GM10248 (cell line): ENCODE measurements around the gene CCL26.
"Not testable (repeated sequence)": the region's sequence is repeated elsewhere in the genome, so short reads cannot be mapped to it uniquely, and the experiment has no call there.

Source experiments
- CTCF ChIA-PET: fragments of 300-600 bp; sonication (Branson Sonifier 250); formaldehyde crosslinking; extraction: SDS; loops from one replicate; lab custom pipeline; 2021; ENCODE audit warnings: antibody characterized with exemption; lab: Yijun Ruan, JAX
- POLR2A ChIA-PET: fragments of 350-650 bp; sonication (Branson Sonifier 250); formaldehyde crosslinking; extraction: SDS; loops from one replicate; lab custom pipeline; 2020; ENCODE audit warnings: antibody characterized with exemption; lab: Yijun Ruan, JAX
- DNase-seq: peaks from one replicate; pipeline ENCODE4 v3.0.0; 2012; ENCODE audit errors: extremely low spot score
- CTCF ChIP-seq: IDR thresholded peaks from 2 replicates; pipeline ENCODE4 v1.5.1; 2012; ENCODE audit warnings: mild to moderate bottlenecking, low read depth; ENCODE audit errors: extremely low read depth, missing control alignments, control extremely low read depth

The CCL26 gene

DNA sequence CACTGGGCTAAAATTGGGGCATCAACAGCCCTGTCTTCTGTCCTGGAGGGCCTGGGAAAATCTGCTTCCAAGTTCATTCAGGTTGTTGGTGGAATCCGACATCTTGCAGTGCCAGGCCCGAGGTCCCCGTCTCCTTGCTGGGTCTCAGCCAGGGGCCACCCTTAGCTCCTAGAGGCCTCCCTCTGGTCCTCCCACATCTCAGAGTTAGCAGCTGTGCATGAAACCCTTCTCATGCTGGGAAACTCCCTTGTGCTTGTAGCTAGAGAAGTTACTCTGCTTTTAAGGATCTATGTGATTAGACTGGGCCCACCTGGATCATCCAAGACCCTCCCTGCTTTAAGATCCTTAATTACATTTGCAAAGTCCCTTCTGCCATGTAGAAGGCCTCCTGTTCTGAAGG, 48.6 kb downstream of the CCL26 start:
- ChIA-PET POLR2A (no interaction called here), CTCF (no interaction called here)

GRCh38 chr7:75722373-75722772, 49.6 kb downstream of the CCL26 start:
- CTCF ChIA-PET: no interaction called here
- POLR2A ChIA-PET: no interaction called here
- TF ChIP-seq CTCF: no peak
- no peak for DNase-seq

More for the DNA sequence above, 48.6 kb downstream of the CCL26 start:
- no peak for TF ChIP-seq CTCF
- DNase-seq: peak; percentile 38

GRCh38 chr7:75721922-75722321, 50.1 kb downstream of the CCL26 start:
- CTCF ChIA-PET, POLR2A ChIA-PET, DNase-seq: not testable (repeated sequence)

GRCh38 chr7:75721426-75721825, 50.6 kb downstream of the CCL26 start:
- ChIA-PET POLR2A (no interaction called here), CTCF (no interaction called here)
- no peak for DNase-seq
- no peak for TF ChIP-seq CTCF

DNA sequence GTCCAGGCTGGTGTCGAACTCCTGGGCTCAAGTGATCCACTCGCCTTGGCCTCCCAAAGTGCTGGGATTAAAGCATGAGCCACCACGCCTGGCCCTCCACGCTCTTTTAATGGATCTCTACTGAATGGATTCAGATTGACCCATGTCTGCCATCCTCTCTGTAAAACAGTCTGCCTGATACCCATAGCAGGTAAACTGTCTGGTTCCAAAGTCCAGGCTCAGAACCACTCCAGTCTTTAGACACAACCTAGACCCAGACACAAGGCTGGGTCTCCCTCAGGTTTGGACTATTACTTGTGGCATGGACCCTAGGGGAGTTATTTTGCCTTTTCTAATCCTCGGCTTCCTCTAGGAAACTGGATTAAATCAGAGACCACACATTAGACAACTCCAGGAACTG, 52.4 kb downstream of the CCL26 start:
- TF ChIP-seq CTCF: no peak
- no peak for DNase-seq
- ChIA-PET CTCF (no interaction called here), POLR2A (no interaction called here)
